Retinal pigment epithelial cell (primary cell): ENCODE data around the gene P2RY4.

Experiments used
- DNase-seq: peaks from one replicate; pipeline ENCODE4 v3.0.0-alpha.2; 2010; ENCODE audit warnings: low read depth
- H3K4me3 ChIP-seq: 2 replicates; pipeline ENCODE4 v1.5.1; 2011; ENCODE audit warnings: mild to moderate bottlenecking, low read length, control low read depth, moderate library complexity
- TF ChIP-seq, protein P1 (sequence below): conservative IDR thresholded peaks from 2 replicates; pipeline ENCODE4 v1.5.1; 2011; ENCODE audit warnings: low read depth, low read length, control low read depth, inconsistent platforms

P2RY4 gene

DNA sequence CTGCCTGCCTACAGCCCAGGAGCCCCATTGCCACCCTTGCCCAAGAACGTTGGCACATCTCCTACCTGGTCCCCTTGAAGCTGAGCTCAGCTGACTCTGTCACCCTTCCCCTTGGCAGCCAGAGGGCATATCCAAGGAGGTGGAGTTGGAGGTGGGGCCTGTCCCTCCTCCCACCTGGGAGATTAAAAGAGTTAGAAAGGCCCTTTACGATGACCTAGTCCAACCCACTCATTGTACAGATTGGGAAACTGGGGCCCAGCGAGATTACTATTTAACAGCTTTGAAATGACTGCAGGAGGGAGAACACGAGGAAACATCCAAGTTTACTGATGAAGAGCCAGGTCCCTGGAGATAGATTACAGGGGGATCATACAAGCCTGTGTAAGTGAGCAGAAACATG lies at the start of gene P2RY4:
P2RY4 (minus strand) TSS at position 101 of the 400 bp plus-strand sequence. CDS start 580 bp downstream, outside the sequence.
- TF ChIP-seq, protein P1, sequence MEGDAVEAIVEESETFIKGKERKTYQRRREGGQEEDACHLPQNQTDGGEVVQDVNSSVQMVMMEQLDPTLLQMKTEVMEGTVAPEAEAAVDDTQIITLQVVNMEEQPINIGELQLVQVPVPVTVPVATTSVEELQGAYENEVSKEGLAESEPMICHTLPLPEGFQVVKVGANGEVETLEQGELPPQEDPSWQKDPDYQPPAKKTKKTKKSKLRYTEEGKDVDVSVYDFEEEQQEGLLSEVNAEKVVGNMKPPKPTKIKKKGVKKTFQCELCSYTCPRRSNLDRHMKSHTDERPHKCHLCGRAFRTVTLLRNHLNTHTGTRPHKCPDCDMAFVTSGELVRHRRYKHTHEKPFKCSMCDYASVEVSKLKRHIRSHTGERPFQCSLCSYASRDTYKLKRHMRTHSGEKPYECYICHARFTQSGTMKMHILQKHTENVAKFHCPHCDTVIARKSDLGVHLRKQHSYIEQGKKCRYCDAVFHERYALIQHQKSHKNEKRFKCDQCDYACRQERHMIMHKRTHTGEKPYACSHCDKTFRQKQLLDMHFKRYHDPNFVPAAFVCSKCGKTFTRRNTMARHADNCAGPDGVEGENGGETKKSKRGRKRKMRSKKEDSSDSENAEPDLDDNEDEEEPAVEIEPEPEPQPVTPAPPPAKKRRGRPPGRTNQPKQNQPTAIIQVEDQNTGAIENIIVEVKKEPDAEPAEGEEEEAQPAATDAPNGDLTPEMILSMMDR = no peak

GRCh38 chrX:70301716-70302115 lies 41.7 kb upstream of the P2RY4 start:
- H3K4me3 ChIP-seq = no peak overlapping the region
- no peak for DNase-seq
- TF ChIP-seq, protein P1 = no peak

More for the DNA sequence above, at the start of gene P2RY4:
- H3K4me3 ChIP-seq = no peak within 1 kb of the TSS
- DNase-seq = no peak

GRCh38 chrX:70293621-70294020 lies 33.6 kb upstream of the P2RY4 start:
- no peak for DNase-seq
- TF ChIP-seq, protein P1 = no peak
- H3K4me3 ChIP-seq = no peak overlapping the region

- no peak overlapping the region for H3K4me3 ChIP-seq
- no peak for DNase-seq
- TF ChIP-seq, protein P1 = no peak
These were observed 32.8 kb upstream of the P2RY4 start for GRCh38 chrX:70292788-70293187.

- TF ChIP-seq, protein P1 = no peak
- peak within 1 kb of the TSS; percentile 80 for H3K4me3 ChIP-seq
- DNase-seq = peak; percentile 26
These were observed 30.1 kb upstream of the P2RY4 start, which contains the start of the genes KIF4A and PDZD11 for GRCh38 chrX:70289793-70290770. KIF4A (plus strand) TSS chrX:70290104; CDS start chrX:70290459, 355 bp downstream. PDZD11 (minus strand) TSS chrX:70289927; CDS start chrX:70289341, 586 bp downstream.

- DNase-seq = no peak
- H3K4me3 ChIP-seq = peak overlapping the region; percentile 80
- TF ChIP-seq, protein P1 = no peak
These were observed 29.3 kb upstream of the P2RY4 start for GRCh38 chrX:70289168-70289792.
